ENCODE data around the gene EFCAB10.
"Not testable (repeated sequence)": the region's sequence is repeated elsewhere in the genome, so short reads cannot be mapped to it uniquely, and the experiment has no call there.

The EFCAB10 gene

GRCh38 chr7:105527737-105528136 lies 53.6 kb downstream of the EFCAB10 start:
- not testable (repeated sequence) for DNase-seq

- no peak for DNase-seq
Observed at GRCh38 chr7:105524840-105525239, 56.5 kb downstream of the EFCAB10 start.

GRCh38 chr7:105524423-105524822 lies 56.9 kb downstream of the EFCAB10 start:
- DNase-seq, result not testable (repeated sequence)

GRCh38 chr7:105521717-105522463 lies 59.4 kb downstream of the EFCAB10 start, which contains the start of gene PUS7:
TSS of gene PUS7 (minus strand) at chr7:105522271. CDS start at chr7:105508512, 13,759 bp downstream.
- DNase-seq, result peak; percentile 87

DNA sequence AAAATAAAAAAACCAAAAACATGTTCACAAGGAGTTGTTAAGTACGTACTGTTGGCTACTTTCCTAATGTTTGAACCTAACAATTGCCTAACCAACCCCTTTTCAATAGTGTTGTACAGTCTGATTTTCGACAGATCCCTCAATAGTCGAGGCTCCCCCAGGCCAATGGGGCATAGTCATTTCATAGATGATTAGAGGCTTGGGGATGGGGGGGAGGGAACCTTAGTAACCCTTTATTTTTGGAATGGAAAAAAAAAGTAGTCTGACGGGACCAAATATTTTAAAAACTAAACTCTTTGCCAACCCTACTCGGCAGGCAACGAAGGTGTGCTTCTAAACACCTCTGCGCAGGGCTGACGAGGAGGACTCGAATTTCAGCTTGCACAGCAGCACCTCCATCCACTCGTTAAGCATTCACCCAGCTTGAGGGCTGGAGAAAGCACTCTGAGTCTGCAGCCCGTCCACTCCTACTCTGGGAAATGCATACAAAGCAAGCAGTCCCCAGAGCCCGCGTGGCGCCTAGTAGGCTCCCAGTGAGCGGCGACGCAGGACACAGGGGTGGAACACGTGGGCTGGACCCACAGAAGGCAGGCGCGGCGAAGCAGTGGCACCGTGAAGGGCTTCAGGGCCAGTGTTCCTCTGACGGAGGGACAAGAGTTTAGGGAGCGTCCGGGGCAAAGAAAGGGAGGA lies 60.1 kb downstream of the EFCAB10 start:
- DNase-seq, result no peak

GRCh38 chr7:105520620-105521019 lies 60.7 kb downstream of the EFCAB10 start:
- not testable (repeated sequence) for DNase-seq

- DNase-seq, result no peak
Observed at GRCh38 chr7:105519353-105519752, 61.9 kb downstream of the EFCAB10 start.

DNA sequence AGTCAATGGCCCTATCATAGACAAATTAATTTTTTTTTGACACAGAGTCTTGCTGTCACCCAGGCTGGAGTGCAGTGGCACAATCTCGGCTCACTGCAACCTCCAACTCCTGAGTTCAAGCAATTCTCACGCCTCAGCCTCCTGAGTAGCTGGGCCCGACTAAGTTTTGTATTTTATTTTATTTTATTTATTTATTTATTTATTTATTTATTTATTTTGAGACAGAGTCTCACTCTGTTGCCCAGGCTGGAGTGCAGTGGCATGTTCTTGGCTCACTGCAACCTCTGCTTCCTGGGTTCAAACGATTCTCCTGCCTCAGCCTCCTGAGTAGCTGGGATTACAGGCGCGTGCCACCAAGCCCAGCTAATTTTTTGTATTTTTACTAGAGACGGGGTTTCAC lies 65.7 kb downstream of the EFCAB10 start:
- DNase-seq, result not testable (repeated sequence)

Measured in DMS 273 treated with DMSO at 0.1 percent for 48 hours (cell line).